ENCODE data around the gene RAET1G.
"Not testable (repeated sequence)": the region's sequence is repeated elsewhere in the genome, so short reads cannot be mapped to it uniquely, and the experiment has no call there.

Gene RAET1G

DNA sequence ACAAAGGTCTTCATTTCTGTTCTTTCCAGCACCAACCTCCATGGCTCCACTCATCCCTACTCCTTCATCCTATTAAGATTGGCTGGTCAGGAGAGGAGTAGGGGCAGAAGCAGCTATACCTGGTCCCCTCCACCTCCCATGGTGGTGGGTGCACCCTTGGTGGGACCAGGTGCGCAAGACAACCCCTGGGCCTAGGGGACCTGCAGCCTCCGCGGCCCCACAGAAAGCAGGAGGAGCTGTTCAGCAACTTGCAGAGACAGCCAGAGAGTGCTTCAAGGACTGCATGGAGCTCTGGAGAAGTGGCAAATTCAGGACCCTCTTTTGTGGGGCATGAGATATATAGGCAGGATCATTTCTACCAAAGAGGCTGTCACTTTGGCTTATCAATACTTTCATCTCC, 28.7 kb upstream of the RAET1G start:
- Histone ChIP-seq H3K27me3 (ENCODE audit: insufficient read depth, low read length, poor library complexity) (peaks cover 8% of the 10 kb centered on the region), H3K9ac (ENCODE audit: low read length) (no peak overlapping the region), H3K4me1 (ENCODE audit: control insufficient read depth, low read depth, low read length) (no peaks in the 10 kb centered on the region), H3K27ac (ENCODE audit: low read depth, low read length) (no peak overlapping the region), H3K4me2 (ENCODE audit: low read length) (no peak overlapping the region), H2BK5ac (ENCODE audit: low read length) (no peak overlapping the region), H3K4ac (ENCODE audit: low read depth, low read length) (no peak overlapping the region), H2BK120ac (ENCODE audit: low read depth, low read length) (no peak overlapping the region), H3K79me1 (ENCODE audit: low read length) (no peaks in the 10 kb centered on the region), H3K56ac (ENCODE audit: low read length) (no peak overlapping the region), H3K4me3 (ENCODE audit: low read length) (no peak overlapping the region), H2AK5ac (ENCODE audit: low read length) (no peak overlapping the region), H3K18ac (ENCODE audit: low read length) (no peak overlapping the region), H4K5ac (ENCODE audit: low read length) (no peak overlapping the region), H3K36me3 (ENCODE audit: control insufficient read depth, insufficient read depth, low read length) (no peaks in the 10 kb centered on the region), H2BK15ac (replicated peaks; ENCODE audit: low read depth) (no peak overlapping the region), H3K23ac (ENCODE audit: low read length) (no peak overlapping the region), H4K8ac (ENCODE audit: low read depth, low read length) (no peak overlapping the region), H3K79me2 (ENCODE audit: control insufficient read depth, insufficient read depth, low read length) (no peaks in the 10 kb centered on the region)
- no CpG with 5 or more reads among the region's 3 CpGs for WGBS (ENCODE audit: extremely low coverage, insufficient coverage, low lambda C conversion rate)
- DNase-seq, result no peak

DNA sequence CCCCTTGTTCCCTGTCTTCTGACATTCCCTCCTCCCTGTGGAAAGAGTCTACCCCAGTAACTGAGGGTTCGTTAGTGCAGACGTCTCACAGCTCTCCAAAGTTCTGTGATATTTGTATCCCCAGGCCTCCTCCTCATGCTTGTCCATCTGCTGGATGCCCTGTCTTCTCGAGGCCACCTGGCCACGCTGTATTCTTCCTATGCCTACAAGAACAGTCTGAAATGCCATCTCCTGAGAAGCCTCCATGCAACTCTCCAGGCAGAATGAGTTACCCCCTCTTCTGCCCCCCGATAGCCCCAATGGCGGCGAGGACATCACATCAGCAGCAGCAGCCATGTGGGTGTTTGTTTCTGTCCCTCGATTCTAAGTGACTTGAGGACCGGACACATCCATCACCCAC, 28.2 kb upstream of the RAET1G start:
- Histone ChIP-seq H3K27ac (ENCODE audit: low read depth, low read length) (no peak overlapping the region), H3K4ac (ENCODE audit: low read depth, low read length) (no peak overlapping the region), H3K27me3 (ENCODE audit: insufficient read depth, low read length, poor library complexity) (peaks cover 8% of the 10 kb centered on the region), H3K4me3 (ENCODE audit: low read length) (no peak overlapping the region), H4K5ac (ENCODE audit: low read length) (no peak overlapping the region), H3K79me2 (ENCODE audit: control insufficient read depth, insufficient read depth, low read length) (no peaks in the 10 kb centered on the region), H3K23ac (ENCODE audit: low read length) (no peak overlapping the region), H3K4me1 (ENCODE audit: control insufficient read depth, low read depth, low read length) (no peaks in the 10 kb centered on the region), H3K56ac (ENCODE audit: low read length) (no peak overlapping the region), H3K79me1 (ENCODE audit: low read length) (no peaks in the 10 kb centered on the region), H3K18ac (ENCODE audit: low read length) (no peak overlapping the region), H4K8ac (ENCODE audit: low read depth, low read length) (no peak overlapping the region), H3K36me3 (ENCODE audit: control insufficient read depth, insufficient read depth, low read length) (no peaks in the 10 kb centered on the region), H3K4me2 (ENCODE audit: low read length) (no peak overlapping the region), H2BK15ac (replicated peaks; ENCODE audit: low read depth) (no peak overlapping the region), H2AK5ac (ENCODE audit: low read length) (no peak overlapping the region), H2BK120ac (ENCODE audit: low read depth, low read length) (no peak overlapping the region), H3K9ac (ENCODE audit: low read length) (no peak overlapping the region), H2BK5ac (ENCODE audit: low read length) (no peak overlapping the region)
- DNase-seq, result no peak
- no CpG with 5 or more reads among the region's 9 CpGs for WGBS (ENCODE audit: extremely low coverage, insufficient coverage, low lambda C conversion rate)

DNA sequence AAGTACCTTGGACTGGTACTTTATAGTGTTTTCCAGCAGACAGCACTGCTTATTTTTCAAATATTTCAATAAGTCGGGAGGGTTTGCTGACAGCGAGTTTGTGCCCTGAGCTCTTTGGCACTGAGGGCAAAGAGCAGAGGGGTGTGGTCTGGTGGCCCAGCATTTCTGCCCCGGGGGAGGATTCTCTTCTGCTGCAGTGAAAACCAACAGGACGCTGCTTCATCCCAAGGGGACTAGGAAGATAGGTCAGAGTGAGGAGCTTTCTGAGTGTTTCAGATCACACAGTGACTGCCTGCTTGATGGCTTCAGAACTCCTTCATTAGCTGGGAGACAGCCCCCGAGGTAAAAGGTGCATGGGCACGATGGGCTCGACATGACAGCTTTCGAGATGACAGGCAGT, 27.5 kb upstream of the RAET1G start:
- no peaks in the 10 kb centered on the region for H3K79me2 ChIP-seq (ENCODE audit: control insufficient read depth, insufficient read depth, low read length)
- H3K79me1 ChIP-seq (ENCODE audit: low read length), result no peaks in the 10 kb centered on the region
- no CpG with 5 or more reads among the region's 8 CpGs for WGBS (ENCODE audit: extremely low coverage, insufficient coverage, low lambda C conversion rate)
- H4K8ac ChIP-seq (ENCODE audit: low read depth, low read length), result no peak overlapping the region
- H3K18ac ChIP-seq (ENCODE audit: low read length), result no peak overlapping the region
- no peaks in the 10 kb centered on the region for H3K36me3 ChIP-seq (ENCODE audit: control insufficient read depth, insufficient read depth, low read length)
- no peak overlapping the region for H3K4me3 ChIP-seq (ENCODE audit: low read length)
- no peak overlapping the region for H2BK5ac ChIP-seq (ENCODE audit: low read length)
- H3K56ac ChIP-seq (ENCODE audit: low read length), result no peak overlapping the region
- peaks cover 3% of the 10 kb centered on the region for H3K27me3 ChIP-seq (ENCODE audit: insufficient read depth, low read length, poor library complexity)
- no peak overlapping the region for H3K9ac ChIP-seq (ENCODE audit: low read length)
- no peaks in the 10 kb centered on the region for H3K4me1 ChIP-seq (ENCODE audit: control insufficient read depth, low read depth, low read length)
- no peak overlapping the region for H2BK120ac ChIP-seq (ENCODE audit: low read depth, low read length)
- H4K5ac ChIP-seq (ENCODE audit: low read length), result no peak overlapping the region
- H2AK5ac ChIP-seq (ENCODE audit: low read length), result no peak overlapping the region
- H3K4ac ChIP-seq (ENCODE audit: low read depth, low read length), result no peak overlapping the region
- no peak overlapping the region for H3K27ac ChIP-seq (ENCODE audit: low read depth, low read length)
- H3K4me2 ChIP-seq (ENCODE audit: low read length), result no peak overlapping the region
- DNase-seq, result no peak
- no peak overlapping the region for H2BK15ac ChIP-seq (replicated peaks; ENCODE audit: low read depth)
- H3K23ac ChIP-seq (ENCODE audit: low read length), result no peak overlapping the region

DNA sequence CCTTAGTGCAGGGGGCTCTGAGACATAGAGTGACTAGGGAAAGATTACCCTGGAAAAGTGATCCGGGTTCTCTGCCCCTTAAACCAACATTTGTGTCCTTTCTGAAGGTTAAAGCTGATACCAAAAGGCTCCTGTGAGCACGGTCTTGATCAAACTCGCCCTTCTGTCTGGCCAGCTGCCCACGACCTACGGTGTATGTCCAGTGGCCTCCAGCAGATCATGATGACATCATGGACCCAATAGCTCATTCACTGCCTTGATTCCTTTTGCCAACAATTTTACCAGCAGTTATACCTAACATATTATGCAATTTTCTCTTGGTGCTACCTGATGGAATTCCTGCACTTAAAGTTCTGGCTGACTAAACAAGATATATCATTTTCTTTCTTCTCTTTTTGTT, 25.7 kb upstream of the RAET1G start:
- no peak overlapping the region for H3K27ac ChIP-seq (ENCODE audit: low read depth, low read length)
- H3K56ac ChIP-seq (ENCODE audit: low read length), result no peak overlapping the region
- H3K36me3 ChIP-seq (ENCODE audit: control insufficient read depth, insufficient read depth, low read length), result no peaks in the 10 kb centered on the region
- no peak overlapping the region for H3K23ac ChIP-seq (ENCODE audit: low read length)
- no peak overlapping the region for H3K9ac ChIP-seq (ENCODE audit: low read length)
- no peak overlapping the region for H3K4me2 ChIP-seq (ENCODE audit: low read length)
- H3K4me1 ChIP-seq (ENCODE audit: control insufficient read depth, low read depth, low read length), result no peaks in the 10 kb centered on the region
- H3K4me3 ChIP-seq (ENCODE audit: low read length), result no peak overlapping the region
- no peak overlapping the region for H3K4ac ChIP-seq (ENCODE audit: low read depth, low read length)
- no peak overlapping the region for H2BK120ac ChIP-seq (ENCODE audit: low read depth, low read length)
- H3K18ac ChIP-seq (ENCODE audit: low read length), result no peak overlapping the region
- H3K27me3 ChIP-seq (ENCODE audit: insufficient read depth, low read length, poor library complexity), result no peaks in the 10 kb centered on the region
- no peak for DNase-seq
- H4K8ac ChIP-seq (ENCODE audit: low read depth, low read length), result no peak overlapping the region
- H2AK5ac ChIP-seq (ENCODE audit: low read length), result no peak overlapping the region
- H2BK15ac ChIP-seq (replicated peaks; ENCODE audit: low read depth), result no peak overlapping the region
- H3K79me1 ChIP-seq (ENCODE audit: low read length), result no peaks in the 10 kb centered on the region
- H4K5ac ChIP-seq (ENCODE audit: low read length), result no peak overlapping the region
- WGBS (ENCODE audit: extremely low coverage, insufficient coverage, low lambda C conversion rate), result no CpG with 5 or more reads among the region's 5 CpGs
- H2BK5ac ChIP-seq (ENCODE audit: low read length), result no peak overlapping the region
- H3K79me2 ChIP-seq (ENCODE audit: control insufficient read depth, insufficient read depth, low read length), result no peaks in the 10 kb centered on the region

DNA sequence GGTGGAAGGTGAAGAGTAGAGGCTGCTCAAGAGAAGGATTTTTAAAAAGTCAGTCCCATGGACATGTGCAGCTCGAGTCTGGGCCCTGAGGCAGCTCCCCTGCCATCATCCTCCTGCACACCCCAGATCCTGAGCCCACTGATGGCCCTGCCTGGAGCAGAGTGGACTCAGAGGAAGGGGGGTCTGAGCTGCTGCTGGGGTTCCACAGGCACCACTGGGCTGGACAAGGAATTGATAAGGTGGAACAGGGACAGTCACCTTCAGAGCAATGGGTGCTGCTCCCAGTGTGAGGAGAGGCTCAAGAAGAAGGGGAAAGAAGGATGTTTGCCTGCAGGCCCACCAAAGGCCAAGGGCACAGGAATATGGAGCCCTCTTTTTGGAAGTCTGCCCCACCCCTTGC, 25.1 kb upstream of the RAET1G start:
- peaks cover 2% of the 10 kb centered on the region for H3K27me3 ChIP-seq (ENCODE audit: insufficient read depth, low read length, poor library complexity)
- DNase-seq, result no peak

DNA sequence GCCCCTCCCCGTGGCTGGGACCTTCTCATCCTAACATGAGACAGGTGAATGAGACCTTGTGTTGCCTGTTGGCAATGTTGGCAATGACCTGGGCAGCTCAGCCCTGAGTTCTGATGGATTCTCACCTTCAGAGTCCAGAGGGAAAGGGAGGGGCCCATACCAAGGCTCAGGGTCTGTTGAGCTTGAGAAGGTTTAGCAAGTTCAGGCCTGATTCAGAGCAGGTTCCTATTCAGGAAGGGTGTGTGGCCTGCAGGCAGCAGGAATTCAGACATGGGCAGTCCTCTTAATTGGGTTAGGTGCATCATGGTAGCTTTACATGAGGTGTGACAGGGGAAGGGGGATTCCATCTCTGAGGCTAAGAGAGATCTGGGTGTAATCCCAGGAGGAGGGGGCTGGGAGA, 24.6 kb upstream of the RAET1G start:
- H2AK5ac ChIP-seq (ENCODE audit: low read length); H3K27me3 ChIP-seq (ENCODE audit: insufficient read depth, low read length, poor library complexity); DNase-seq; H3K56ac ChIP-seq (ENCODE audit: low read length); H3K23ac ChIP-seq (ENCODE audit: low read length); H3K36me3 ChIP-seq (ENCODE audit: control insufficient read depth, insufficient read depth, low read length); H3K27ac ChIP-seq (ENCODE audit: low read depth, low read length); H2BK120ac ChIP-seq (ENCODE audit: low read depth, low read length); H3K4me1 ChIP-seq (ENCODE audit: control insufficient read depth, low read depth, low read length); H3K4ac ChIP-seq (ENCODE audit: low read depth, low read length); H4K5ac ChIP-seq (ENCODE audit: low read length); H3K79me2 ChIP-seq (ENCODE audit: control insufficient read depth, insufficient read depth, low read length); H2BK15ac ChIP-seq (replicated peaks; ENCODE audit: low read depth); H4K8ac ChIP-seq (ENCODE audit: low read depth, low read length); H2BK5ac ChIP-seq (ENCODE audit: low read length); H3K79me1 ChIP-seq (ENCODE audit: low read length); H3K9ac ChIP-seq (ENCODE audit: low read length); H3K4me2 ChIP-seq (ENCODE audit: low read length); H3K4me3 ChIP-seq (ENCODE audit: low read length); H3K18ac ChIP-seq (ENCODE audit: low read length): not testable (repeated sequence)
- no CpG with 5 or more reads among the region's 1 CpG for WGBS (ENCODE audit: extremely low coverage, insufficient coverage, low lambda C conversion rate)

More for the DNA sequence above, 25.1 kb upstream of the RAET1G start:
- Histone ChIP-seq H3K36me3 (ENCODE audit: control insufficient read depth, insufficient read depth, low read length) (no peaks in the 10 kb centered on the region), H4K8ac (ENCODE audit: low read depth, low read length) (no peak overlapping the region), H3K56ac (ENCODE audit: low read length) (no peak overlapping the region), H2BK120ac (ENCODE audit: low read depth, low read length) (no peak overlapping the region), H2BK5ac (ENCODE audit: low read length) (no peak overlapping the region), H4K5ac (ENCODE audit: low read length) (no peak overlapping the region), H3K18ac (ENCODE audit: low read length) (no peak overlapping the region), H3K23ac (ENCODE audit: low read length) (no peak overlapping the region), H3K79me2 (ENCODE audit: control insufficient read depth, insufficient read depth, low read length) (no peaks in the 10 kb centered on the region), H3K4ac (ENCODE audit: low read depth, low read length) (no peak overlapping the region), H3K9ac (ENCODE audit: low read length) (no peak overlapping the region), H3K79me1 (ENCODE audit: low read length) (no peaks in the 10 kb centered on the region), H3K4me3 (ENCODE audit: low read length) (no peak overlapping the region), H2AK5ac (ENCODE audit: low read length) (no peak overlapping the region), H3K4me2 (ENCODE audit: low read length) (no peak overlapping the region), H3K27ac (ENCODE audit: low read depth, low read length) (no peak overlapping the region), H3K4me1 (ENCODE audit: control insufficient read depth, low read depth, low read length) (no peaks in the 10 kb centered on the region), H2BK15ac (replicated peaks; ENCODE audit: low read depth) (no peak overlapping the region)
- no CpG with 5 or more reads among the region's 1 CpG for WGBS (ENCODE audit: extremely low coverage, insufficient coverage, low lambda C conversion rate)

Measured in mesendoderm (in vitro differentiated cells).